Stimulated activated CD4-positive, alpha-beta T cell treated with anti-CD3 and anti-CD28 coated beads, Interleukin-1b, Interleukin-23, amount 100 ng/mL, for 48 hours (primary cell): ENCODE data around the gene GUCY2C.

Source experiments
- DNase-seq: peaks from one replicate; pipeline ENCODE4 v3.0.0-alpha.2; 2020

The GUCY2C gene

GRCh38 chr12:14619741-14620501, 76.5 kb downstream of the GUCY2C start:
- no peak for DNase-seq

- no peak for DNase-seq
Observed at GRCh38 chr12:14618983-14619382, 77.4 kb downstream of the GUCY2C start.

GRCh38 chr12:14614704-14615121, 81.7 kb downstream of the GUCY2C start:
- no peak for DNase-seq

GRCh38 chr12:14613718-14614117, 82.7 kb downstream of the GUCY2C start:
- no peak for DNase-seq

- no peak for DNase-seq
Observed at GRCh38 chr12:14612898-14613445, 83.4 kb downstream of the GUCY2C start.

- DNase-seq, result no peak
Observed at GRCh38 chr12:14612250-14612649, 84.1 kb downstream of the GUCY2C start.

- DNase-seq, result no peak
Observed at GRCh38 chr12:14611640-14612203, 84.7 kb downstream of the GUCY2C start.

- no peak for DNase-seq
Observed at GRCh38 chr12:14607568-14607967, 88.8 kb downstream of the GUCY2C start.

- DNase-seq, result no peak
Observed at GRCh38 chr12:14605401-14605989, 90.9 kb downstream of the GUCY2C start.

GRCh38 chr12:14601692-14602478, 94.5 kb downstream of the GUCY2C start:
- DNase-seq, result no peak

- no peak for DNase-seq
Observed at GRCh38 chr12:14597480-14597879, 98.9 kb downstream of the GUCY2C start.

- DNase-seq, result no peak
Observed at GRCh38 chr12:14591719-14592118, 104.7 kb downstream of the GUCY2C start.

- DNase-seq, result no peak
Observed at GRCh38 chr12:14589169-14590004, 107.0 kb downstream of the GUCY2C start.

GRCh38 chr12:14588571-14588970, 107.8 kb downstream of the GUCY2C start:
- DNase-seq, result no peak

GRCh38 chr12:14578646-14579045, 117.8 kb downstream of the GUCY2C start:
- DNase-seq, result no peak

- DNase-seq, result no peak
Observed at GRCh38 chr12:14577344-14577743, 119.1 kb downstream of the GUCY2C start.

- no peak for DNase-seq
Observed at GRCh38 chr12:14576896-14577295, 119.5 kb downstream of the GUCY2C start.

- DNase-seq, result no peak
Observed at GRCh38 chr12:14575585-14575984, 120.8 kb downstream of the GUCY2C start.

GRCh38 chr12:14573118-14573517, 123.3 kb downstream of the GUCY2C start:
- DNase-seq, result no peak

GRCh38 chr12:14572401-14572800, 124.0 kb downstream of the GUCY2C start:
- DNase-seq, result no peak

- no peak for DNase-seq
Observed at GRCh38 chr12:14571779-14572178, 124.6 kb downstream of the GUCY2C start.

GRCh38 chr12:14570231-14570630, 126.2 kb downstream of the GUCY2C start:
- no peak for DNase-seq
